OCI-LY7 (cell line): Measurements from ENCODE around the gene FREY1. TPM values are rescaled to one million over a fixed set of nuclear protein-coding genes. Genes with fewer than 3 reads are reported as not detected.

Experiments used
- BruUV-seq: library from RNA; stranded (reverse); fragments of 400-500 nt; replicated peaks from 2 replicates; lab custom pipeline; 2021; lab: Mats Ljungman, UMichigan
- CTCF ChIA-PET: fragments of 300-600 bp; sonication (Branson Sonifier 250); formaldehyde crosslinking; loops from one replicate; lab custom pipeline; 2022; ENCODE audit warnings: antibody characterized with exemption; ENCODE audit not compliant: unreplicated experiment; lab: Charles Lee
- POLR2A ChIA-PET: fragments of 300-600 bp; sonication (Branson Sonifier 250); formaldehyde crosslinking; loops from one replicate; lab custom pipeline; 2022; ENCODE audit warnings: antibody characterized with exemption; lab: Charles Lee
- DNase-seq: peaks from one replicate; pipeline ENCODE4 v3.0.0-alpha.2; 2015; ENCODE audit warnings: low spot score
- H2AFZ ChIP-seq: fragments of 200-600 bp; sonication (generic), shearing (Covaris generic); 2 replicates; pipeline ENCODE4 v1.6.1; 2014; ENCODE audit warnings: mild to moderate bottlenecking, antibody characterized with exemption, low read length, moderate library complexity
- H3K27ac ChIP-seq: fragments of 200-600 bp; sonication (generic); 2 replicates; pipeline ENCODE4 v1.5.1; 2014; ENCODE audit warnings: mixed run types, low read depth, mild to moderate bottlenecking, moderate library complexity, low read length, inconsistent platforms; ENCODE audit not compliant: poor library complexity, severe bottlenecking
- H3K36me3 ChIP-seq: fragments of 200-600 bp; sonication (generic); 2 replicates; pipeline ENCODE4 v1.6.1; 2014; ENCODE audit warnings: mild to moderate bottlenecking, antibody characterized with exemption, low read length, moderate library complexity, mixed read lengths; ENCODE audit not compliant: insufficient read depth
- H3K4me1 ChIP-seq: fragments of 200-600 bp; sonication (generic); 2 replicates; pipeline ENCODE4 v1.5.1; 2014; ENCODE audit warnings: mild to moderate bottlenecking, low read length; ENCODE audit not compliant: insufficient read depth, poor library complexity, severe bottlenecking
- H3K4me2 ChIP-seq: fragments of 200-600 bp; sonication (generic); 2 replicates; pipeline ENCODE4 v1.6.1; 2014; ENCODE audit warnings: mild to moderate bottlenecking, low read length
- H3K4me3 ChIP-seq: fragments of 200-600 bp; sonication (generic); 2 replicates; pipeline ENCODE4 v1.5.1; 2014; ENCODE audit warnings: mild to moderate bottlenecking, low read depth, low read length; ENCODE audit not compliant: poor library complexity, severe bottlenecking
- H3K79me2 ChIP-seq: fragments of 200-600 bp; sonication (generic); 2 replicates; pipeline ENCODE4 v1.6.1; 2016; ENCODE audit warnings: low read depth, mild to moderate bottlenecking, low read length, moderate library complexity, mixed read lengths; ENCODE audit not compliant: insufficient read depth
- H3K9me2 ChIP-seq: fragments of 200-600 bp; sonication (generic); 2 replicates; pipeline ENCODE4 v1.6.1; 2016; ENCODE audit warnings: mild to moderate bottlenecking, low read length, mixed read lengths; ENCODE audit not compliant: insufficient read depth
- H3K9me3 ChIP-seq: fragments of 200-600 bp; sonication (generic); 2 replicates; pipeline ENCODE4 v1.6.1; 2014; ENCODE audit warnings: mild to moderate bottlenecking, mixed run types, low read length, mixed read lengths
- H4K20me1 ChIP-seq: fragments of 200-600 bp; sonication (generic); 2 replicates; pipeline ENCODE4 v1.6.1; 2014; ENCODE audit warnings: mild to moderate bottlenecking, antibody characterized with exemption, low read length, moderate library complexity, mixed read lengths; ENCODE audit not compliant: insufficient read depth
- CTCF ChIP-seq: fragments of 200-600 bp; sonication (generic); conservative IDR thresholded peaks from 2 replicates; pipeline ENCODE4 v1.5.1; 2014; ENCODE audit warnings: mild to moderate bottlenecking, antibody characterized with exemption, low read length, moderate library complexity, mixed read lengths
- EZH2phosphoT487 ChIP-seq: fragments of 200-600 bp; sonication (generic); IDR thresholded peaks from 2 replicates; pipeline ENCODE4 v1.6.1; 2018; ENCODE audit warnings: low read depth, borderline replicate concordance, mild to moderate bottlenecking, mixed run types, antibody characterized with exemption, low read length, moderate library complexity, mixed read lengths
- intact Hi-C: fragments of 100-400 bp; cut with micrococcal nuclease; formaldehyde crosslinking; loops from one replicate; pipeline ENCODE4 v1.10.0; 2022; ENCODE audit not compliant: unreplicated experiment
- total RNA-seq, 2 experiments: library from RNA; depleted of rRNA in 1 of 2; stranded (reverse); fragments of >200 nt in 1 of 2; shearing (Covaris generic) in 1 of 2; gene quantifications; 2 replicates each; pipeline ENCODE4 v1.2.3, GENCODE V29; 2014 to 2022

The FREY1 gene
- total RNA-seq, 2 experiments from 2014 or later, result 3.3 to 3.7 TPM

GRCh38 chr11:45872651-45873356 is 34.3 kb downstream of the FREY1 start:
- Histone ChIP-seq H3K36me3 (peaks cover 53% of the 10 kb centered on the region), H3K4me3 (no peak overlapping the region), H4K20me1 (no peaks in the 10 kb centered on the region), H3K4me2 (no peak overlapping the region), H3K79me2 (no peaks in the 10 kb centered on the region), H3K27ac (no peak overlapping the region), H3K4me1 (no peaks in the 10 kb centered on the region), H3K9me2 (no peaks in the 10 kb centered on the region), H2AFZ (no peak overlapping the region), H3K9me3 (no peaks in the 10 kb centered on the region)
- peak; percentile 55 for DNase-seq
- no TSS peak for BruUV-seq
- ChIA-PET CTCF (interaction anchor here (1.8 kb wide), 1 partner anchor 134 kb away, joined by 8 read pairs; no protein-coding TSS in a partner anchor), POLR2A (interaction anchor here (0.8 kb wide), 1 partner anchor 130 kb away, joined by 3 read pairs; no protein-coding TSS in a partner anchor)
- TF ChIP-seq EZH2phosphoT487, result no peak
- TF ChIP-seq CTCF, result peak; percentile 71
- intact Hi-C loops, result loop anchor here (1.0 kb wide), 1 partner anchor 133 kb away; no protein-coding TSS in a partner anchor

GRCh38 chr11:45871638-45872037 is 35.4 kb downstream of the FREY1 start:
- POLR2A ChIA-PET, result interaction anchor here (0.9 kb wide), 1 partner anchor 10 kb away, joined by 3 read pairs; no protein-coding TSS in a partner anchor
- TF ChIP-seq EZH2phosphoT487 (no peak), CTCF (no peak)

GRCh38 chr11:45870706-45871105 is 36.4 kb downstream of the FREY1 start:
- no TSS peak for BruUV-seq
- Histone ChIP-seq H3K79me2 (no peaks in the 10 kb centered on the region), H3K9me2 (no peaks in the 10 kb centered on the region), H4K20me1 (no peaks in the 10 kb centered on the region), H3K4me3 (no peak overlapping the region), H2AFZ (no peak overlapping the region), H3K27ac (no peak overlapping the region), H3K36me3 (peaks cover 62% of the 10 kb centered on the region), H3K4me1 (no peaks in the 10 kb centered on the region), H3K4me2 (no peak overlapping the region), H3K9me3 (no peaks in the 10 kb centered on the region)
- intact Hi-C loops, result no loop called here
- ChIA-PET CTCF (interaction anchor here (0.6 kb wide), 1 partner anchor 517 kb away, joined by 3 read pairs; no protein-coding TSS in a partner anchor), POLR2A (interaction anchor here (0.9 kb wide), 1 partner anchor 9 kb away, joined by 3 read pairs; no protein-coding TSS in a partner anchor)
- DNase-seq, result no peak
- TF ChIP-seq EZH2phosphoT487, result no peak
- TF ChIP-seq CTCF, result no peak

More at GRCh38 chr11:45871638-45872037, 35.4 kb downstream of the FREY1 start:
- CTCF ChIA-PET, result no interaction called here
- no peaks in the 10 kb centered on the region for H3K4me1 ChIP-seq
- H3K9me2 ChIP-seq, result no peaks in the 10 kb centered on the region
- H3K4me3 ChIP-seq, result no peak overlapping the region
- BruUV-seq, result no TSS peak
- no peaks in the 10 kb centered on the region for H4K20me1 ChIP-seq
- H3K4me2 ChIP-seq, result no peak overlapping the region
- peaks cover 63% of the 10 kb centered on the region for H3K36me3 ChIP-seq
- intact Hi-C loops, result loop anchor here (1.0 kb wide), 1 partner anchor 135 kb away; no protein-coding TSS in a partner anchor
- no peak for DNase-seq
- H2AFZ ChIP-seq, result no peak overlapping the region
- no peaks in the 10 kb centered on the region for H3K79me2 ChIP-seq
- H3K27ac ChIP-seq, result no peak overlapping the region
- no peaks in the 10 kb centered on the region for H3K9me3 ChIP-seq
